Retinal pigment epithelial cell (primary cell): ENCODE data around the gene DUSP15.
A peak's percentile ranks its signal among the peaks of the same experiment; 100 is the strongest.
"Not testable (repeated sequence)": the region's sequence is repeated elsewhere in the genome, so short reads cannot be mapped to it uniquely, and the experiment has no call there.

Experiments
- DNase-seq: peaks from one replicate; pipeline ENCODE4 v3.0.0-alpha.2; 2010; ENCODE audit warnings: low read depth
- H3K4me3 ChIP-seq: 2 replicates; pipeline ENCODE4 v1.5.1; 2011; ENCODE audit warnings: mild to moderate bottlenecking, low read length, control low read depth, moderate library complexity
- CTCF ChIP-seq: conservative IDR thresholded peaks from 2 replicates; pipeline ENCODE4 v1.5.1; 2011; ENCODE audit warnings: low read depth, low read length, control low read depth, inconsistent platforms

The DUSP15 gene

GRCh38 chr20:31869942-31870725 lies at the start of gene DUSP15, which contains the start of gene TTLL9:
Gene DUSP15 (minus strand): TSS chr20:31870527. CDS start chr20:31870337, 190 bp downstream.
Gene TTLL9 (plus strand): TSS chr20:31870634. CDS start chr20:31871127, 493 bp downstream.
- peak within 1 kb of the TSS; percentile 54 for H3K4me3 ChIP-seq
- no peak for DNase-seq
- TF ChIP-seq CTCF = no peak

GRCh38 chr20:31919410-31920155 lies 49.3 kb upstream of the DUSP15 start:
- no peak for DNase-seq
- H3K4me3 ChIP-seq = no peak overlapping the region
- no peak for TF ChIP-seq CTCF

DNA sequence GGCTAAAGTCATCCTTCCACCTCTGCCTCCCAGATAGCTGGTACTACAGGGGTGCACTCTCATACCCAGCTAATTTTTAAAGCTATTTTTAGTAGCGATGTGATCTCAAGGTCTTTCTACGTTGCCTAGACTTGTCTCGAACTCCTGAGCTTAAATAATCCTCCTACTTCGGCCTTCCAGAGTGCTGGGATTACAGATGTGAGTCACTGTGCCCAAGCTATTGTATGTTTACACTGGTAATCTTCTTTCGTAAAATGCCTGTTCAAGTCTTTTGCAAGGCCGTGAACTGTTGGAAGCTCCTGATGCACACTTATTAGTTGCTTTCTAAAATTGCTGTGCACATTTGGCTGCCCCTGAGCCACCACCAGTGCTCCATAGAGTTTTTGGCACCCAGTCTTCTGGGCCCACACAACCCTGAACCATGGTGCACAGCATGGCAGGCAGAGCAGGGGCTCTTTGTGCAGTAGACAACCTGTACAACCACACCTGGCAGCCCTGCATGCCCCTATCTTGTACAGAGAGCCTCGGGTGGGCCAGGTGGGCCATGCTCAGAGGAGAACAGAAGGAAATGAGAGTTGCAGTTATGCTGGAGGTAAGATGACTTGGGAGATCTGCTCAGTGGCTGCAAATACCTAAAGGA lies 48.3 kb upstream of the DUSP15 start:
- no peak for DNase-seq
- H3K4me3 ChIP-seq = no peak overlapping the region
- no peak for TF ChIP-seq CTCF

- H3K4me3 ChIP-seq, DNase-seq: not testable (repeated sequence)
Observed at GRCh38 chr20:31917962-31918412, 47.7 kb upstream of the DUSP15 start.

- no peak for DNase-seq
- no peak overlapping the region for H3K4me3 ChIP-seq
- no peak for TF ChIP-seq CTCF
Observed at GRCh38 chr20:31916708-31917107, 46.4 kb upstream of the DUSP15 start.

- TF ChIP-seq CTCF = no peak
- DNase-seq = no peak
- H3K4me3 ChIP-seq = no peak overlapping the region
Observed at GRCh38 chr20:31915491-31916280, 45.4 kb upstream of the DUSP15 start.

- no peak for TF ChIP-seq CTCF
- DNase-seq = no peak
- H3K4me3 ChIP-seq = no peak overlapping the region
Observed at GRCh38 chr20:31914170-31914569, 43.8 kb upstream of the DUSP15 start.
